Spleen (tissue), 11 donors: ENCODE measurements around the gene PUS7L. TPM values are rescaled to one million over a fixed set of nuclear protein-coding genes. Genes with fewer than 3 reads are reported as not detected.

ENCODE experiments used
- DNase-seq: peaks from one replicate; pipeline ENCODE4 v3.0.0-alpha.2; 2020
- H3K27ac ChIP-seq, 8 donors: fragments of 200-600 bp; sonication (generic) in 7 of 8; 1 replicate in 4 of 8; 2 replicates in 4 of 8; pipeline versions ENCODE4 v1.5.0 to v1.8.0; 2016 to 2021; ENCODE audit warnings: inconsistent platforms in 4 of 8, mild to moderate bottlenecking in 4 of 8, moderate library complexity in 1 of 8
- H3K27me3 ChIP-seq, 7 donors: fragments of 200-600 bp; sonication (generic) in 6 of 7; replicated peaks in 1 of 7; 1 replicate in 4 of 7; 2 replicates in 3 of 7; pipeline versions ENCODE4 v1.5.0 to v1.8.0; 2016 to 2021; ENCODE audit warnings: inconsistent platforms in 3 of 7, mild to moderate bottlenecking in 1 of 7
- H3K36me3 ChIP-seq, 6 donors: fragments of 200-600 bp; sonication (generic) in 5 of 6; 1 replicate in 4 of 6; 2 replicates in 2 of 6; pipeline versions ENCODE4 v1.5.0 to v1.8.0; 2016 to 2021; ENCODE audit warnings: inconsistent platforms in 2 of 6
- H3K4me1 ChIP-seq, 6 donors: fragments of 200-600 bp; sonication (generic) in 5 of 6; 1 replicate in 3 of 6; 2 replicates in 3 of 6; pipeline versions ENCODE4 v1.5.0 to v1.8.0; 2016 to 2021; ENCODE audit warnings: inconsistent platforms in 3 of 6
- H3K4me3 ChIP-seq, 8 donors: fragments of 200-600 bp; sonication (generic) in 7 of 8; 1 replicate in 4 of 8; 2 replicates in 4 of 8; pipeline versions ENCODE4 v1.5.0 to v1.8.0; 2016 to 2021; ENCODE audit warnings: inconsistent platforms in 4 of 8, mild to moderate bottlenecking in 4 of 8, moderate library complexity in 2 of 8
- H3K9me3 ChIP-seq, 8 donors: fragments of 200-600 bp; sonication (generic) in 7 of 8; 1 replicate in 4 of 8; 2 replicates in 4 of 8; pipeline versions ENCODE4 v1.5.0 to v1.8.0; 2016 to 2021; ENCODE audit warnings: inconsistent platforms in 4 of 8
- POLR2A ChIP-seq, 3 donors: fragments of 450-650 bp; IDR thresholded peaks; one replicate each; pipeline ENCODE4 v1.5.1; 2017; ENCODE audit warnings: antibody characterized with exemption in 3 of 3, mild to moderate bottlenecking in 1 of 3
- POLR2AphosphoS5 ChIP-seq, 3 donors: sonication (generic); formaldehyde crosslinking; IDR thresholded peaks; one replicate each; pipeline ENCODE4 v1.5.1; 2017; ENCODE audit warnings: antibody characterized with exemption in 3 of 3
- WGBS, 5 donors: extraction: QIAGEN DNeasy Blood & Tissue Kit in 3 of 5; methylation state at CpG; one replicate each; pipeline versions ENCODE4 v1.1.5 to v1.1.7; 2013 to 2018; 5-methylcytosine and 5-hydroxymethylcytosine counted together
- intact Hi-C: fragments of 100-400 bp; cut with DNase I; formaldehyde crosslinking; loops from one replicate; pipeline ENCODE4 v1.15.0; 2023; ENCODE audit warnings: low total_unique reads
- polyA plus RNA-seq, 3 donors: library from polyadenylated mRNA; stranded (reverse); fragments of 200-250 nt; gene quantifications; one replicate each; pipeline ENCODE4 v1.2.1, GENCODE V29; 2013
- total RNA-seq, 7 donors: library from RNA; depleted of rRNA in 3 of 7; stranded (reverse); fragments of >200 nt in 3 of 7; fragmentation: NEBNext Ultra II Directional in 4 of 7; extraction: Animal tissue kit (Norgen Biotek cat#: 25700) in 4 of 7; gene quantifications; one replicate each; pipeline versions ENCODE4 v1.1.0 to v1.2.1, GENCODE V29; 2016 to 2021
- TF ChIP-seq, protein P1 (sequence below), 11 experiments: fragments of 200-600 bp in 7 of 11; fragments of 450-650 bp in 4 of 11; sonication (generic) in 4 of 11; IDR thresholded peaks in 8 of 11; conservative IDR thresholded peaks in 3 of 11; 1 replicate in 7 of 11; 2 replicates in 4 of 11; pipeline versions ENCODE4 v1.4.0 to v1.8.0; 2016 to 2021; ENCODE audit warnings: antibody characterized with exemption in 11 of 11, inconsistent platforms in 4 of 11, mild to moderate bottlenecking in 1 of 11
- donor health status: healthy with polysubstance abuse.
- donor health status: DM: no; HTN: no; CAD: no; lungs with moderate emphysema.
- donor health status: DM: no; HTN: no; CAD: no.
- donor health status: Bipolar disorder and iron deficiency.
- donor health status: healthy.
- donor health status: DM: no; HTN: no; CAD: no.
- donor health status: DM: yes; HTN: yes; CAD: no.

The PUS7L gene
- total and polyA plus RNA-seq, 10 donors: 1.5 to 18.2 (median 13.8) TPM

DNA sequence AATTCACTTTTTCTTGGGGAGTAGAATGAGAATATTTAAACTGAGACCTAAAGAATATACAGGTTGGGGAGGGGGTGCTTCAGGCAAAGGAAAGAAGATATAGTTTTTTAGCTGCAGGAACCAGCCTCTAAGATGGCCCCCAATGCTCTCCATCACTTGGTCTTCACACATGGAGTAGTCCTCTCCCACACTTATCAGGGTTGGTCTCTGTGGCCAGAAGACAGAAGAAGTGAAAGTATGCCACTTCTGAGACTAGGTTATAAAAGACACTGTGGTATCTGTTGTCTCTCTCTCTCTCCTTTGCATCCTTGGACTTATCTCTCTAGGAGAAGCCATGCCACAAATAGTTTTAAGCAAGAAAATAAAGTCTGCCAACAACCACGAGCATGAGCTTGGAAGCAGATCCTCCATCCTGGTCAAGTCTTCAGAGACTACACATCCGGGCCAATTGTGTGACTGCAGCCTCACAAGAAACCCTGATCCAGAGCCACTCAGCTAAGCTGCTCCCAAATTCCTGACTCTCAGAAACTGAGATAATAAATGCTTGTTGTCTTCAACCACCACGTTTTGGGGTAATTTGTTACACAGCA is 18.0 kb downstream of the PUS7L start:
- H3K36me3 ChIP-seq: peaks cover 0 to 96% (median 34%) of the 10 kb centered on the region in 6 donors
- DNase-seq: no peak
- intact Hi-C loops: no loop called here
- no peaks in the 10 kb centered on the region for H3K27me3 ChIP-seq
- WGBS, 5 donors: 74 to 95% (median 87%) methylated on average over 3 of the region's 3 CpGs
- H3K4me3 ChIP-seq: no peak overlapping the region
- H3K4me1 ChIP-seq: no peaks in the 10 kb centered on the region
- no peak overlapping the region for H3K27ac ChIP-seq
- TF ChIP-seq POLR2A (IDR thresholded peaks at IDR 0.05): no peak
- TF ChIP-seq, protein P1, sequence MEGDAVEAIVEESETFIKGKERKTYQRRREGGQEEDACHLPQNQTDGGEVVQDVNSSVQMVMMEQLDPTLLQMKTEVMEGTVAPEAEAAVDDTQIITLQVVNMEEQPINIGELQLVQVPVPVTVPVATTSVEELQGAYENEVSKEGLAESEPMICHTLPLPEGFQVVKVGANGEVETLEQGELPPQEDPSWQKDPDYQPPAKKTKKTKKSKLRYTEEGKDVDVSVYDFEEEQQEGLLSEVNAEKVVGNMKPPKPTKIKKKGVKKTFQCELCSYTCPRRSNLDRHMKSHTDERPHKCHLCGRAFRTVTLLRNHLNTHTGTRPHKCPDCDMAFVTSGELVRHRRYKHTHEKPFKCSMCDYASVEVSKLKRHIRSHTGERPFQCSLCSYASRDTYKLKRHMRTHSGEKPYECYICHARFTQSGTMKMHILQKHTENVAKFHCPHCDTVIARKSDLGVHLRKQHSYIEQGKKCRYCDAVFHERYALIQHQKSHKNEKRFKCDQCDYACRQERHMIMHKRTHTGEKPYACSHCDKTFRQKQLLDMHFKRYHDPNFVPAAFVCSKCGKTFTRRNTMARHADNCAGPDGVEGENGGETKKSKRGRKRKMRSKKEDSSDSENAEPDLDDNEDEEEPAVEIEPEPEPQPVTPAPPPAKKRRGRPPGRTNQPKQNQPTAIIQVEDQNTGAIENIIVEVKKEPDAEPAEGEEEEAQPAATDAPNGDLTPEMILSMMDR (IDR thresholded peaks at IDR 0.05 in 8 of 11, conservative IDR thresholded peaks at IDR 0.05 in 3 of 11): no peak
- no peak for TF ChIP-seq POLR2AphosphoS5 (IDR thresholded peaks at IDR 0.05)
- no peaks in the 10 kb centered on the region for H3K9me3 ChIP-seq

DNA sequence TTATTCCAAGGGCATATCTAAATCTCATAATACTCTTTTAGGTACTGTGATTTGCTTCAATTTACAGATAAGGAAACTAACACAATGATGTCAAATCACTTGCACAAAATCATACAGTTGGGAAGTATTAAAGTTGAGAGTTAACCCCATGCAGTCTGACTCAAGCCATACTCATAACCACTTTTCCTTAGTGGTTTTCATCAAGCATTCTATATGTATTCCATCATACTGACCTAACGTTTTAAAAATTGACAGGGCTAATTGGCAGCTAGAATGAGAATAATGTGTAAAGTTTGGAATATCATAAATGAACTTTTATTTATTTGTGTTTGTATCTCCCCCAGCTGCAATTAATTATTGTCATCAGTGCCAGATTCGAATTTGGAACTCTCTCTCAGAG is 20.9 kb downstream of the PUS7L start:
- intact Hi-C loops: no loop called here
- WGBS, 5 donors: 81 to 93% (median 86%) methylated on average over 2 of the region's 2 CpGs
- TF ChIP-seq, protein P1 (IDR thresholded peaks at IDR 0.05 in 8 of 11, conservative IDR thresholded peaks at IDR 0.05 in 3 of 11): no peak
- TF ChIP-seq POLR2A (IDR thresholded peaks at IDR 0.05): no peak
- TF ChIP-seq POLR2AphosphoS5 (IDR thresholded peaks at IDR 0.05): no peak
- Histone ChIP-seq H3K9me3 (no peaks in the 10 kb centered on the region), H3K4me3 (no peak overlapping the region), H3K36me3 (peaks cover 0 to 94% (median 31%) of the 10 kb centered on the region in 6 donors), H3K4me1 (no peaks in the 10 kb centered on the region), H3K27me3 (no peaks in the 10 kb centered on the region), H3K27ac (no peak overlapping the region)
- no peak for DNase-seq

DNA sequence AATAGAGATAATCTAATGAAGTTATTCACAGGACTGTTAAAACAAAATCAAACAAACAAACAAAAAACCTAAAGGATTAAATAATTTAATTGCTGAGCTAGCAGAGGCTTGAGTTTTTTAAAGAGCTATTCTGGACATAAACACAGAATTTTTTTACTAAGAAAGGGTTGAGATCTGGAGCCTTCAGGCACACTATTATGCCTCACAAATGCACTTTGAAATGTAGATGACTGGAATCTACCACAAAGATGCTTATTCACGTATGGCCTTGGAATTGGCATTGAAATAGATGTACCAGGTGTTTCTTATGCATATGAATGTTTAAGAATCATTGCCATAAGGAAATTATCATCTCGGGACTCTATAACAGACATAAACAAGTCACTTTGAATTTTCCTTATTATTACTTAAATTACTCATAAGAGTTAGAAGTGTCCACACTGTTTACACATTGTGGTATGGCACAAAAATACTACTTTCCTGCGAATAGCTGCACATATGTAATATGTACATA is 21.6 kb downstream of the PUS7L start:
- no peak overlapping the region for H3K4me3 ChIP-seq
- DNase-seq: no peak
- H3K27me3 ChIP-seq: no peaks in the 10 kb centered on the region
- peaks cover 0 to 94% (median 25%) of the 10 kb centered on the region in 6 donors for H3K36me3 ChIP-seq
- no peaks in the 10 kb centered on the region for H3K9me3 ChIP-seq
- H3K27ac ChIP-seq: no peak overlapping the region
- WGBS, 5 donors: 87 to 93% (median 90%) methylated on average over 3 of the region's 3 CpGs
- intact Hi-C loops: no loop called here
- no peaks in the 10 kb centered on the region for H3K4me1 ChIP-seq
- TF ChIP-seq, protein P1 (IDR thresholded peaks at IDR 0.05 in 8 of 11, conservative IDR thresholded peaks at IDR 0.05 in 3 of 11): no peak
- TF ChIP-seq POLR2AphosphoS5 (IDR thresholded peaks at IDR 0.05) (no peak), POLR2A (IDR thresholded peaks at IDR 0.05) (no peak)

DNA sequence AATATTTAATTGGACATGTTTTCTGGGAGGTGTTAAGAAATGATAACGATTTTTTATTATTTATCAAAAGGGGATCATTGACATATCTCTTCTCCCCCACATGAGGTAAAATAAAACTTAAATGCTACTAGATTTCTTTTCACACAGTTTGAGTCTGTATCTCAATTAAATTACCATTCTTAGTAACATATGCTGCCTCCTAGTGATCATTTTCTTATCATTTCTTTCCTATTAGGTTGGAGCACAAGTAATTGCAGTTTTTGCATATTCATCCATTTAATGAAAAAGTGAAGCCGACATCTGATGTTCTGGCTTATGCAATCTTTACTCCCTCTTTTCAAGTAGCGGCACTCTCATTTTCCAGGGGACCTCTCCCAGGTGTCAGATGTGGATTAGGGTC is 24.9 kb downstream of the PUS7L start:
- intact Hi-C loops: no loop called here
- TF ChIP-seq POLR2A (IDR thresholded peaks at IDR 0.05) (no peak), POLR2AphosphoS5 (IDR thresholded peaks at IDR 0.05) (no peak)
- TF ChIP-seq, protein P1 (IDR thresholded peaks at IDR 0.05 in 8 of 11, conservative IDR thresholded peaks at IDR 0.05 in 3 of 11): no peak
- Histone ChIP-seq H3K27me3 (no peaks in the 10 kb centered on the region), H3K36me3 (peaks cover 0 to 95% (median 17%) of the 10 kb centered on the region in 6 donors), H3K4me1 (no peaks in the 10 kb centered on the region), H3K9me3 (no peaks in the 10 kb centered on the region), H3K4me3 (no peak overlapping the region), H3K27ac (no peak overlapping the region)
- DNase-seq: no peak
- WGBS, 5 donors: 93 to 94% (median 94%) methylated on average over 3 of the region's 3 CpGs
